PC-9 (cell line): ENCODE results near the gene SMIM38. TPM values are rescaled to one million over a fixed set of nuclear protein-coding genes. Genes with fewer than 3 reads are reported as not detected.

ENCODE experiments used
- BruUV-seq: library from RNA; stranded (reverse); fragments of 400-500 nt; replicated peaks from 2 replicates; lab custom pipeline; 2021; lab: Mats Ljungman, UMichigan
- CTCF ChIA-PET: fragments of 300-600 bp; sonication (Branson Sonifier 250); formaldehyde crosslinking; loops from one replicate; lab custom pipeline; 2022; ENCODE audit warnings: antibody characterized with exemption; lab: Charles Lee
- POLR2A ChIA-PET: fragments of 300-600 bp; sonication (Branson Sonifier 250); formaldehyde crosslinking; loops from one replicate; lab custom pipeline; 2022; ENCODE audit warnings: antibody characterized with exemption; ENCODE audit not compliant: unreplicated experiment; lab: Charles Lee
- DNase-seq, 2 experiments: peaks; one replicate each; pipeline versions ENCODE4 v3.0.0 to v3.0.0-alpha.2; 2015 to 2022; ENCODE audit warnings: mixed read lengths in 1 of 2
- H2AFZ ChIP-seq: fragments of 200-600 bp; sonication (generic); 2 replicates; pipeline ENCODE4 v1.8.1; 2017; ENCODE audit warnings: antibody characterized with exemption
- H3F3A ChIP-seq: fragments of 200-600 bp; sonication (generic); 2 replicates; pipeline ENCODE4 v1.8.1; 2017; ENCODE audit warnings: antibody characterized with exemption, mild to moderate bottlenecking, low read depth; ENCODE audit not compliant: insufficient read depth
- H3K27ac ChIP-seq: fragments of 200-600 bp; sonication (generic); 2 replicates; pipeline ENCODE4 v1.6.1; 2016; ENCODE audit warnings: mixed run types
- H3K27me3 ChIP-seq: fragments of 200-600 bp; sonication (generic); 2 replicates; pipeline ENCODE4 v1.6.1; 2016; ENCODE audit warnings: low read depth, mixed run types; ENCODE audit not compliant: insufficient read depth
- H3K36me3 ChIP-seq: fragments of 200-600 bp; sonication (generic); 2 replicates; pipeline ENCODE4 v1.6.1; 2016; ENCODE audit warnings: low read depth, mixed run types
- H3K4me1 ChIP-seq: fragments of 200-600 bp; sonication (generic); replicated peaks from 2 replicates; pipeline ENCODE4 v1.6.1; 2016; ENCODE audit warnings: mixed run types; ENCODE audit not compliant: insufficient read depth
- H3K4me2 ChIP-seq: fragments of 200-600 bp; sonication (generic); 2 replicates; pipeline ENCODE4 v1.6.1; 2017; ENCODE audit warnings: mixed run types
- H3K4me3 ChIP-seq: fragments of 200-600 bp; sonication (generic); 2 replicates; pipeline ENCODE4 v1.6.1; 2016; ENCODE audit warnings: mixed run types
- H3K79me2 ChIP-seq: fragments of 200-600 bp; sonication (generic); 2 replicates; pipeline ENCODE4 v1.6.1; 2017; ENCODE audit warnings: low read depth, mixed run types
- H3K9me2 ChIP-seq: fragments of 200-600 bp; sonication (generic); 2 replicates; pipeline ENCODE4 v1.8.1; 2017; ENCODE audit warnings: mild to moderate bottlenecking; ENCODE audit not compliant: insufficient read depth
- H3K9me3 ChIP-seq: fragments of 200-600 bp; sonication (generic); 2 replicates; pipeline ENCODE4 v1.8.1; 2016; ENCODE audit warnings: low read depth; ENCODE audit not compliant: insufficient read depth
- H4K20me1 ChIP-seq: fragments of 200-600 bp; sonication (generic); 2 replicates; pipeline ENCODE4 v1.8.1; 2017; ENCODE audit not compliant: insufficient read depth
- EZH2 ChIP-seq: fragments of 200-600 bp; sonication (generic); IDR thresholded peaks from 2 replicates; pipeline ENCODE4 v1.8.0; 2017; ENCODE audit warnings: antibody characterized with exemption, low read depth
- intact Hi-C: fragments of 100-400 bp; cut with micrococcal nuclease; formaldehyde crosslinking; loops from one replicate; pipeline ENCODE4 v1.10.0; 2022; ENCODE audit not compliant: unreplicated experiment
- total RNA-seq: library from RNA; stranded (reverse); gene quantifications from 2 replicates; pipeline ENCODE4 v1.2.3, GENCODE V29; 2021
- TF ChIP-seq, protein P1 (sequence below): fragments of 200-600 bp; sonication (generic); conservative IDR thresholded peaks from 2 replicates; pipeline ENCODE4 v1.6.1; 2017; ENCODE audit warnings: mixed run types, antibody characterized with exemption, mild to moderate bottlenecking, moderate library complexity

The SMIM38 gene
- total RNA-seq, 1 experiment from 2014 or later, result 0.26 TPM

GRCh38 chr11:69123593-69124545 is 31.9 kb upstream of the SMIM38 start:
- Histone ChIP-seq H3K36me3 (no peaks in the 10 kb centered on the region), H2AFZ (no peak overlapping the region), H3K4me1 (peaks cover 42% of the 10 kb centered on the region), H3K27me3 (no peaks in the 10 kb centered on the region), H3K4me2 (peak overlapping the region; percentile 79), H3K79me2 (no peaks in the 10 kb centered on the region), H3K9me2 (no peaks in the 10 kb centered on the region), H3F3A (peaks cover 35% of the 10 kb centered on the region), H3K9me3 (peaks cover 5% of the 10 kb centered on the region; the same call in 1 of the 2 replicates), H4K20me1 (no peaks in the 10 kb centered on the region), H3K4me3 (peak overlapping the region; percentile 35; the same call in 1 of the 2 replicates), H3K27ac (peak overlapping the region; percentile 96)
- ChIA-PET CTCF (interaction anchor here (0.6 to 1.4 kb wide), 3 partner anchors 9 to 173 kb away, joined by 4 to 6 read pairs (median 4); no protein-coding TSS in a partner anchor), POLR2A (interaction anchor here (0.6 to 2.0 kb wide), 4 partner anchors 17 to 173 kb away, joined by 3 to 21 read pairs (median 11); partner anchors contain the start of gene MYEOV)
- no peak for DNase-seq
- intact Hi-C loops, result loop anchor here (1.0 to 5.0 kb wide), 7 partner anchors 177 to 514 kb away; no protein-coding TSS in a partner anchor
- TF ChIP-seq, protein P1, sequence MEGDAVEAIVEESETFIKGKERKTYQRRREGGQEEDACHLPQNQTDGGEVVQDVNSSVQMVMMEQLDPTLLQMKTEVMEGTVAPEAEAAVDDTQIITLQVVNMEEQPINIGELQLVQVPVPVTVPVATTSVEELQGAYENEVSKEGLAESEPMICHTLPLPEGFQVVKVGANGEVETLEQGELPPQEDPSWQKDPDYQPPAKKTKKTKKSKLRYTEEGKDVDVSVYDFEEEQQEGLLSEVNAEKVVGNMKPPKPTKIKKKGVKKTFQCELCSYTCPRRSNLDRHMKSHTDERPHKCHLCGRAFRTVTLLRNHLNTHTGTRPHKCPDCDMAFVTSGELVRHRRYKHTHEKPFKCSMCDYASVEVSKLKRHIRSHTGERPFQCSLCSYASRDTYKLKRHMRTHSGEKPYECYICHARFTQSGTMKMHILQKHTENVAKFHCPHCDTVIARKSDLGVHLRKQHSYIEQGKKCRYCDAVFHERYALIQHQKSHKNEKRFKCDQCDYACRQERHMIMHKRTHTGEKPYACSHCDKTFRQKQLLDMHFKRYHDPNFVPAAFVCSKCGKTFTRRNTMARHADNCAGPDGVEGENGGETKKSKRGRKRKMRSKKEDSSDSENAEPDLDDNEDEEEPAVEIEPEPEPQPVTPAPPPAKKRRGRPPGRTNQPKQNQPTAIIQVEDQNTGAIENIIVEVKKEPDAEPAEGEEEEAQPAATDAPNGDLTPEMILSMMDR, result peak; percentile 14; the same call in 1 of the 2 replicates
- TF ChIP-seq EZH2, result no peak
- BruUV-seq, result no TSS peak

- Histone ChIP-seq H2AFZ (no peak overlapping the region), H3K9me2 (no peaks in the 10 kb centered on the region), H4K20me1 (no peaks in the 10 kb centered on the region), H3F3A (peaks cover 29% of the 10 kb centered on the region), H3K9me3 (no peaks in the 10 kb centered on the region), H3K36me3 (no peaks in the 10 kb centered on the region), H3K4me3 (no peak overlapping the region), H3K4me2 (no peak overlapping the region), H3K27ac (no peak overlapping the region), H3K79me2 (no peaks in the 10 kb centered on the region), H3K27me3 (no peaks in the 10 kb centered on the region), H3K4me1 (peaks cover 46% of the 10 kb centered on the region)
- BruUV-seq, result no TSS peak
- ChIA-PET POLR2A (no interaction called here), CTCF (no interaction called here)
- intact Hi-C loops, result no loop called here
- TF ChIP-seq, protein P1, result no peak
- TF ChIP-seq EZH2, result no peak
- no peak for DNase-seq
Measured at GRCh38 chr11:69125861-69126260, 29.9 kb upstream of the SMIM38 start.

GRCh38 chr11:69126286-69126685 is 29.4 kb upstream of the SMIM38 start:
- no TSS peak for BruUV-seq
- no peak overlapping the region for H3K27ac ChIP-seq
- no peaks in the 10 kb centered on the region for H3K27me3 ChIP-seq
- H3K4me2 ChIP-seq, result no peak overlapping the region
- TF ChIP-seq, protein P1, result no peak
- no peak for TF ChIP-seq EZH2
- POLR2A ChIA-PET, result no interaction called here
- no peaks in the 10 kb centered on the region for H3K79me2 ChIP-seq
- no peak overlapping the region for H3K4me3 ChIP-seq
- CTCF ChIA-PET, result interaction anchor here (0.6 kb wide), 1 partner anchor 549 kb away, joined by 11 read pairs; the partner anchor contains the start of gene LTO1
- H3K36me3 ChIP-seq, result no peaks in the 10 kb centered on the region
- H2AFZ ChIP-seq, result no peak overlapping the region
- H3F3A ChIP-seq, result peaks cover 29% of the 10 kb centered on the region
- DNase-seq, result no peak
- no peaks in the 10 kb centered on the region for H4K20me1 ChIP-seq
- intact Hi-C loops, result no loop called here
- no peaks in the 10 kb centered on the region for H3K9me2 ChIP-seq
- H3K4me1 ChIP-seq, result peaks cover 46% of the 10 kb centered on the region
- no peaks in the 10 kb centered on the region for H3K9me3 ChIP-seq
